GM18861 (cell line): ENCODE results near the gene SMIM28.

Experiments used
- ATAC-seq: cut with Tn5 transposase; IDR thresholded peaks from one replicate; pipeline ENCODE4 v1.9.1; 2021; ENCODE audit not compliant: unreplicated experiment

SMIM28 gene

GRCh38 chr6:138372711-138373463 is 4.8 kb upstream of the SMIM28 start:
- no peak for ATAC-seq

GRCh38 chr6:138374230-138374629 is 3.5 kb upstream of the SMIM28 start:
- no peak for ATAC-seq

GRCh38 chr6:138374815-138375214 is 2.9 kb upstream of the SMIM28 start:
- ATAC-seq = no peak

DNA sequence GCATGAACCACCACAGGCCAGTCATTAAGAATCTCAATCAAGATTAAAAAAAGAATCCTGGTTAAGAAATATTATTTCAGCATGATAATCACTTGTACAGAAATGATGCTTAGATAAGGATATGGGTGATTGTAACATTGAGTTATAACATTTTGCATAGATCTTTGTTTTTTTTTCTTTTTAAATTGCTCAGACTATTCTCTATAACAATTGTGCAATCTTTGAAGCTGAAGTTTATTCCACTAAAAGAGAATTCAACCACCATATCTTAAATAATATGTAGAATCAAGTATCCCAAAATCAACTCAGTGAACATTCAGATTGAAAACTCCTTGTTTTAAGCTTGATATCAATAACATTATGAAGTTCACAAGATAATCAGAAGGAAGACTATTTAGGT is 663 bp upstream of the SMIM28 start:
- ATAC-seq = no peak

GRCh38 chr6:138378463-138378862 is 758 bp downstream of the SMIM28 start:
- no peak for ATAC-seq

GRCh38 chr6:138382498-138383265 is 5.0 kb downstream of the SMIM28 start:
- ATAC-seq = no peak

DNA sequence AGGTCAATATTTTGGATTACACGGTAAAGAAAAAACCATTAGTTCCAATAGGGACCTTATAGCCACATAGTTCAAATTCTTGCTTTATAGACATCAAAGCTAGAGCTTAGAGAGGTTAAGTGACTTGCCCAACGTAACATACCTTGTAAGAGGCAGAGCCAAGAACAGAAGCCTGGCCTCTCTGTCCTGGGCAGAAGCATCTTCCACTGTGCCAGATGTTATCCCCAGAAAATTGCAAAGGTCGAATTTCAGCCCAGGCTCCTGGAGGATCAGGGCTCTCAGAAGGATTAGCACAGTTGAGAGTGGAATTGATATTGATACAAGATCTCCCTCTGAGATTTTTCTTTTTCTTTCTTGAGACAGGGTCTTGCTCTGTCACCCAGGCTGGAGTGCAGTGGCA is 6.1 kb downstream of the SMIM28 start:
- ATAC-seq = no peak

- no peak for ATAC-seq
These were observed 9.2 kb downstream of the SMIM28 start for GRCh38 chr6:138386897-138387296.

GRCh38 chr6:138387577-138388368 is 10.1 kb downstream of the SMIM28 start:
- ATAC-seq = no peak

GRCh38 chr6:138389551-138389950 is 11.8 kb downstream of the SMIM28 start:
- no peak for ATAC-seq

- peak; percentile 45 for ATAC-seq
These were observed 16.4 kb downstream of the SMIM28 start for GRCh38 chr6:138393871-138394783.

- no peak for ATAC-seq
These were observed 19.0 kb downstream of the SMIM28 start for GRCh38 chr6:138396709-138397108.

DNA sequence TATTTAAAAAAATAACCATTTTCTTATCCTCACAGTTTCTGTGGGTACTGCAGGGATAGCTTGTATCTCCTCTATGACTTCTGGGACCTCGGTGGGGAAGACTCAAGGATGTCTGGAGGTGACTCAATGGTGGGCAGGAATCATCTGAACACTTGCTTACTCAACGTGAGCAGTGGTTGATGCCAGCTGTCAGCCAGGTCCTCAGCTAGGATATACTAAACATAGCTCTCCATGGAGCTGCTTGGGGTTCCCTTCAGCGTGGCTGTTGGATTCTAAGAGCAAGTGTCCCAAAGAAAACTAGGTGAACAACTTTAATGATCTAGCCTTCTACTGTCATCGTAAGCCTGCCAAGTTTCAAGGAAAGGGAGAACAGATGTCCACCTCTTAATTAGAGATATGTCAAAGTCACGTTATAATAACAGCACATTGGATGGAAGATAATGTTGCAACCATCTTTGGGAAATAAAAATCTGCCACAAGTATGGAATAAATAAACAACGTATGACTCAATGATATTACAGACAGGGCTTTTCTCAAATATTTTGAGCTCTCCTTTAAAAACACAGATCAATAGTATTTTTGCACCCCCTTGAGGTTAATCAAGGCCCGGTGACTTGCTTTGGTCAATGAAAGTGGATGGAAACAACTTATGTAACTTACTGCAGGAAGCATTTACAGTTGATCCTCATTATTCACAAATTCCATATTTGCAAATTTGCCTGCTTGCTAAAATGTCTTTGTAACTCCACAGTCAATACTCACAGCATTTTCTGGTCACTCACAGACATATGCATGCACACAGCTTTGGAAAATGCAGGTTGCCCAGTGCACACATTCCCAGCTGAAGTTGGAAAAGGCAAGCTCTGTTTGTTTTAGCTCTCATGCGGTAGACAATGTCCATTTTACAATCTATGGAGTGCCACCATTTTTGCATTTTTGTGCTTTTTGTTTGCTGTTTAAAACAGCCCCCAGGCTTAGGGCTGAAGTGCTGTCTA is 19.7 kb downstream of the SMIM28 start:
- ATAC-seq = no peak

- ATAC-seq = no peak
These were observed 22.6 kb downstream of the SMIM28 start for GRCh38 chr6:138400326-138400725.

DNA sequence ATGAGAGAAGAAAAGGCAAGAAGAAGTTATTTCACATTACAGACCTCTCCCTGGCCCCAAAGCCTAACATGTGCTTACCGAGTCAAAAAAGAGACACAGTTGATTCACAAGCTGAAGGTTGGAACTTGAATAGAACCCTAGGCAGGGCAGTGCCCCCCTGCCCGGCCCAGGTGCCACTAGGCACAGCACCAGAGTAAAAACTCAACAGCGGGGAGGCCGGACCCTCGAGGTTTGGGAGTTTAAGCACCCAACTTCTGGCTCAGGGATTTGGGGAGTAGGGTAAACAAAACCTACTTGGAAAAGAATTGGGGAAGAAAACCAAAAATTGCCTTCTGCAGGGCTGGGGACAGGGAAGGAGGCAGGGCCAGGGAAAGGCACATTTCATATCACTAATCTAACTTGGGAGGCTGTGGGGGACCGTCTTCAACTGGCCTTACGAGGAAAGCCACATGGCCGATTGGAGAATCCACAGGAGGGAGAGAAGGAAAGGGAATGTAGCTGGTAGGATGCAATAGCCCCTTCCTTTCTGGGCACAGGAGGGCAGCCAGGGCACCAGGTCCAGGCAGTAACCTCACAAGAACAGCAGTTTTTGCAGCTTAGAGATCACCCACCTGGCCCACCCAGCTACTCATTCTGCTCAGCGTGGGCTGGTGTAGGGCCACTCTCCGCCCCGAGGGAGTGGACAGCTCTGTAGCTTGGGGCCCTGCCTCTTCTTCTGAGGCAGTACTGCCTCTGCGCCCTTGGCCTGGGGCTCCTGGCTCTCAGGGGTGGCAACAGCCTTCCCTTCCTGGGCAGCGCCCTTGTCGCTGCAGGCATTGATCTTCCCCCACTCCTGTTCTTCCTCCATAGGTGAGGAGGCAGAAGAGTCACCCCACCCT is 24.5 kb downstream of the SMIM28 start:
- no peak for ATAC-seq

DNA sequence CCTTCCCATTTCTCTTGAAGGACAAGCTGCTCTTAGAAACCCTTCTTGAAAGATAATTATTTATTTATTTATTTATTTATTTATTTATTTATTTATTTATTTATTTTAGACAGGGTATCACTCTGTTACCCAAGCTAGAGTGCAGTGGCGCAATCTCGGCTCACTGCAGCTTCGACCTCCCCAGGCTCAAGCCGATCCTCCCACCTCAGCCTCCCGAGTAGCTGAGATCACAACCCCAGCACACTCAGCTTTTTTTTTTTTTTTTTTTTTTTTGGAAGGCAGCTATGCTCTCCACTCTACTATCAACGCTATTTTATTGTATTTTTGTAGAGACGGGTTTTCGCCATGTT is 25.1 kb downstream of the SMIM28 start:
- no peak for ATAC-seq

- ATAC-seq = peak; percentile 3
These were observed 25.7 kb downstream of the SMIM28 start for GRCh38 chr6:138403324-138403800.
